ENCODE data around the gene PROM1. TPM values are rescaled to one million over a fixed set of nuclear protein-coding genes. Genes with fewer than 3 reads are reported as not detected.

The PROM1 gene
- total and polyA plus RNA-seq, 2 of the 8 experiments (the other 6 are each of a cell fraction or from before 2014, with no cell fraction given) = 36.0 to 59.7 TPM

DNA sequence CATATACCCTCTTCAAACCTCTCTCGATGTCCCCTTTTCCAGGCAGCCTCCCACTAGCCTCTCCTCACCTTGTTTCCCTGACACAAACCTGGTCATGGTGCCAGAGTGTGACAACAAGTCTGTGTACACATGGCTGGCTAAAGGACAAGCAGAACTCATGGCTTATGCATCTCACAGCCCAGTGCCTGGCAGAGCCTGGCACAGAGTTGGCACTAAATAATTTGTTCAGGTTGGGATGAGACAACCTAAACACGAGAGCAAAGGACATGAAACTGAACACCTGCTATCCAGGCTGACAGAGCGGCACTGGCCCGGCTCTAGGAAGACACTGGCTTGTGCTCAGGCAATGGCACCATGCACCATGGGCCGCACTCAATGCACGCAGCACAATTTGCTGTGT is 72.7 kb downstream of the PROM1 start:
- CTCF ChIA-PET (ENCODE audit: partially characterized antibody) = interaction anchor here (1.2 kb wide), 1 partner anchor 10 kb away, joined by 3 read pairs; no protein-coding TSS in a partner anchor
- DNase-seq (ENCODE audit: low read depth in 1 of 2, low spot score in 2 of 2) (no peak), FAIRE-seq (no peak)
- Histone ChIP-seq H4K5ac (ENCODE audit: insufficient read length, low read depth, low read length) (no peak overlapping the region), H3K9me3 (ENCODE audit: insufficient read depth in 2 of 2, low read depth in 1 of 2, low read length in 1 of 2) (no peaks in the 10 kb centered on the region), H3K14ac (ENCODE audit: insufficient read length) (no peak overlapping the region), H2AFZ (ENCODE audit: low read length) (no peak overlapping the region), H3K4me2 (ENCODE audit: insufficient read depth in 1 of 2, low read depth in 2 of 2, low read length in 2 of 2) (no peak overlapping the region), H2BK20ac (ENCODE audit: low read length) (no peak overlapping the region), H3K4ac (replicated peaks; ENCODE audit: insufficient read length, low read depth, low read length) (no peak overlapping the region), H4K8ac (ENCODE audit: extremely low read depth, insufficient read depth, low read length) (no peak overlapping the region), H3K36me3 (ENCODE audit: control insufficient read depth in 2 of 4, insufficient read depth in 4 of 4, low read length in 3 of 4) (peaks cover 3 to 49% (median 23%) of the 10 kb centered on the region in 4 experiments), H3K23me2 (ENCODE audit: low read depth, low read length) (no peaks in the 10 kb centered on the region), H2BK15ac (ENCODE audit: low read length) (no peak overlapping the region), H3K9ac (replicated peaks in 1 of 4; ENCODE audit: extremely low read depth in 1 of 4, low read depth in 3 of 4, low read length in 3 of 4) (no peak overlapping the region), H2BK120ac (replicated peaks; ENCODE audit: low read depth, low read length) (no peak overlapping the region), H3K56ac (replicated peaks; ENCODE audit: insufficient read length, low read depth, low read length) (no peak overlapping the region), H3K4me3 (ENCODE audit: extremely low read depth in 1 of 4, insufficient read depth in 2 of 4, low read depth in 3 of 4, low read length in 4 of 4) (no peak overlapping the region), H4K91ac (replicated peaks; ENCODE audit: insufficient read length, low read length) (no peak overlapping the region), H3K79me1 (ENCODE audit: low read depth, low read length) (no peaks in the 10 kb centered on the region), H3K27me3 (replicated peaks in 1 of 4; ENCODE audit: control insufficient read depth in 3 of 4, extremely low read depth in 1 of 4, insufficient read depth in 3 of 4, low read length in 3 of 4) (no peaks in the 10 kb centered on the region), H3K27ac (ENCODE audit: low read depth, low read length) (no peak overlapping the region), H3K23ac (ENCODE audit: insufficient read length) (no peak overlapping the region), H3K79me2 (ENCODE audit: control insufficient read depth in 1 of 2, insufficient read depth in 2 of 2, low read length in 2 of 2) (no peaks in the 10 kb centered on the region), H2BK12ac (ENCODE audit: low read depth, low read length) (no peak overlapping the region), H2AK5ac (ENCODE audit: low read depth, low read length) (no peak overlapping the region), H2BK5ac (ENCODE audit: low read depth, low read length) (no peak overlapping the region), H4K20me1 (replicated peaks in 1 of 2; ENCODE audit: control insufficient read depth in 1 of 2, insufficient read depth in 2 of 2, low read length in 2 of 2) (no peaks in the 10 kb centered on the region), H3K18ac (ENCODE audit: extremely low read depth, low read length) (no peak overlapping the region), H3K4me1 (replicated peaks in 1 of 4; ENCODE audit: control insufficient read depth in 3 of 4, insufficient read depth in 4 of 4, low read length in 3 of 4) (no peaks in the 10 kb centered on the region)
- 96% methylated on average over 6 of the region's 6 CpGs; no CpG with 5 or more reads in 1 of the 2 experiments for WGBS, 2 experiments (ENCODE audit: extremely low coverage in 1 of 2, insufficient coverage in 1 of 2, insufficient read length in 1 of 2, insufficient replicate concordance in 2 of 2, low coverage in 1 of 2, low lambda C conversion rate in 2 of 2, missing lambda C conversion rate in 1 of 2)
- POLR2A ChIA-PET (ENCODE audit: partially characterized antibody) = no interaction called here
- no peak for TF ChIP-seq EZH2 (IDR thresholded peaks at IDR 0.05; ENCODE audit: low read depth, low read length, severe bottlenecking)
- TF ChIP-seq SIN3A (conservative IDR thresholded peaks at IDR 0.05 in 1 of 2, IDR thresholded peaks at IDR 0.05 in 1 of 2; ENCODE audit: low read depth in 1 of 2, low read length in 2 of 2) = no peak
- no peak for TF ChIP-seq KDM5A (IDR thresholded peaks at IDR 0.05; ENCODE audit: low read length)
- no peak for TF ChIP-seq POLR2AphosphoS5 (IDR thresholded peaks at IDR 0.05; ENCODE audit: low read depth, low read length)
- TF ChIP-seq GTF2F1 (IDR thresholded peaks at IDR 0.05; ENCODE audit: borderline replicate concordance, low read depth, low read length) = no peak
- no peak for TF ChIP-seq FOSL1 (IDR thresholded peaks at IDR 0.05; ENCODE audit: insufficient read depth, low read depth, low read length)
- TF ChIP-seq NANOG (IDR thresholded peaks at IDR 0.05; ENCODE audit: insufficient read depth, low read depth, low read length, poor library complexity, severe bottlenecking) = no peak

Measured in H1 (cell line).